Myocyte (in vitro differentiated cells): ENCODE results near the gene ETNK2. TPM values are rescaled to one million over a fixed set of nuclear protein-coding genes. Genes with fewer than 3 reads are reported as not detected.

Source experiments
- DNase-seq: peaks from one replicate; pipeline ENCODE4 v3.0.0-alpha.2; 2012; ENCODE audit warnings: low read depth
- total RNA-seq: library from RNA; depleted of rRNA; stranded (reverse); fragments of >200 nt; gene quantifications from 2 replicates; pipeline ENCODE4 v1.2.3, GENCODE V29; 2014

The ETNK2 gene
- total RNA-seq, 1 donor from 2014 or later = 0.32 TPM

GRCh38 chr1:204149107-204149506, 2.7 kb downstream of the ETNK2 start:
- no peak for DNase-seq

- no peak for DNase-seq
These were observed 4.1 kb downstream of the ETNK2 start for GRCh38 chr1:204147406-204148383.

- no peak for DNase-seq
These were observed 4.9 kb downstream of the ETNK2 start for GRCh38 chr1:204146965-204147364.

GRCh38 chr1:204146309-204146708, 5.5 kb downstream of the ETNK2 start:
- DNase-seq = no peak

GRCh38 chr1:204145033-204145504, 6.8 kb downstream of the ETNK2 start:
- DNase-seq = no peak

GRCh38 chr1:204143276-204144041, 8.4 kb downstream of the ETNK2 start:
- DNase-seq = no peak

GRCh38 chr1:204142032-204142974, 9.5 kb downstream of the ETNK2 start:
- no peak for DNase-seq

- DNase-seq = no peak
These were observed 10.7 kb downstream of the ETNK2 start for GRCh38 chr1:204141131-204141530.

- DNase-seq = no peak
These were observed 11.9 kb downstream of the ETNK2 start for GRCh38 chr1:204139952-204140351.

- DNase-seq = no peak
These were observed 12.8 kb downstream of the ETNK2 start for GRCh38 chr1:204139088-204139487.

- no peak for DNase-seq
These were observed 15.0 kb downstream of the ETNK2 start for GRCh38 chr1:204136814-204137213.

- DNase-seq = no peak
These were observed 17.7 kb downstream of the ETNK2 start for GRCh38 chr1:204134103-204134502.

- DNase-seq = no peak
These were observed 19.1 kb downstream of the ETNK2 start for GRCh38 chr1:204132718-204133117.

GRCh38 chr1:204131978-204132377, 19.9 kb downstream of the ETNK2 start:
- DNase-seq = no peak

GRCh38 chr1:204130981-204131892, 20.6 kb downstream of the ETNK2 start:
- DNase-seq = peak; percentile 61

GRCh38 chr1:204130178-204130577, 21.7 kb downstream of the ETNK2 start:
- DNase-seq = peak; percentile 28

GRCh38 chr1:204128964-204129896, 22.6 kb downstream of the ETNK2 start:
- peak; percentile 58 for DNase-seq

- no peak for DNase-seq
These were observed 23.3 kb downstream of the ETNK2 start for GRCh38 chr1:204128464-204128963.
